ENCODE measurements around the gene GK.

DNA sequence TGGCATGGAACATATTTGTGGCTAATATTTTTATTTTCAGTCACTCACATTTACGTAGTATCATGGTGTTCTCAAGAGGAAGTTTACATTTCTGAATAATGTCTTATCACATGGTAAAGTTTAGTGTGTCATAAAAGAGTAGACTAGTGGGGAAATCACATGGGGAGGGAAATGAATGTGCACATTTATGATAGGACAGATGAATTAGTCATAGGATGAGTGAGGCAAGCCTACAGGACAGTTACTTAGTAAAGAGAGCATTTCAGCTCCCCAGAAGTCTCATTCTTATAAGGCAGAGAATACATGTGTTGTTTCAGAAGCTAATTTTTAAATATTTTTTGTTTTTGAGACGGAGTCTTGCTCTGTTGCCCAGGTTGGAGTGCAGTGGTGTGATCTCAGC is 6.2 kb downstream of the GK start:
- TF ChIP-seq, protein P1, sequence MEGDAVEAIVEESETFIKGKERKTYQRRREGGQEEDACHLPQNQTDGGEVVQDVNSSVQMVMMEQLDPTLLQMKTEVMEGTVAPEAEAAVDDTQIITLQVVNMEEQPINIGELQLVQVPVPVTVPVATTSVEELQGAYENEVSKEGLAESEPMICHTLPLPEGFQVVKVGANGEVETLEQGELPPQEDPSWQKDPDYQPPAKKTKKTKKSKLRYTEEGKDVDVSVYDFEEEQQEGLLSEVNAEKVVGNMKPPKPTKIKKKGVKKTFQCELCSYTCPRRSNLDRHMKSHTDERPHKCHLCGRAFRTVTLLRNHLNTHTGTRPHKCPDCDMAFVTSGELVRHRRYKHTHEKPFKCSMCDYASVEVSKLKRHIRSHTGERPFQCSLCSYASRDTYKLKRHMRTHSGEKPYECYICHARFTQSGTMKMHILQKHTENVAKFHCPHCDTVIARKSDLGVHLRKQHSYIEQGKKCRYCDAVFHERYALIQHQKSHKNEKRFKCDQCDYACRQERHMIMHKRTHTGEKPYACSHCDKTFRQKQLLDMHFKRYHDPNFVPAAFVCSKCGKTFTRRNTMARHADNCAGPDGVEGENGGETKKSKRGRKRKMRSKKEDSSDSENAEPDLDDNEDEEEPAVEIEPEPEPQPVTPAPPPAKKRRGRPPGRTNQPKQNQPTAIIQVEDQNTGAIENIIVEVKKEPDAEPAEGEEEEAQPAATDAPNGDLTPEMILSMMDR (IDR thresholded peaks at IDR 0.05; ENCODE audit: insufficient read depth, low read length), result no peak
- TF ChIP-seq, protein P2, sequence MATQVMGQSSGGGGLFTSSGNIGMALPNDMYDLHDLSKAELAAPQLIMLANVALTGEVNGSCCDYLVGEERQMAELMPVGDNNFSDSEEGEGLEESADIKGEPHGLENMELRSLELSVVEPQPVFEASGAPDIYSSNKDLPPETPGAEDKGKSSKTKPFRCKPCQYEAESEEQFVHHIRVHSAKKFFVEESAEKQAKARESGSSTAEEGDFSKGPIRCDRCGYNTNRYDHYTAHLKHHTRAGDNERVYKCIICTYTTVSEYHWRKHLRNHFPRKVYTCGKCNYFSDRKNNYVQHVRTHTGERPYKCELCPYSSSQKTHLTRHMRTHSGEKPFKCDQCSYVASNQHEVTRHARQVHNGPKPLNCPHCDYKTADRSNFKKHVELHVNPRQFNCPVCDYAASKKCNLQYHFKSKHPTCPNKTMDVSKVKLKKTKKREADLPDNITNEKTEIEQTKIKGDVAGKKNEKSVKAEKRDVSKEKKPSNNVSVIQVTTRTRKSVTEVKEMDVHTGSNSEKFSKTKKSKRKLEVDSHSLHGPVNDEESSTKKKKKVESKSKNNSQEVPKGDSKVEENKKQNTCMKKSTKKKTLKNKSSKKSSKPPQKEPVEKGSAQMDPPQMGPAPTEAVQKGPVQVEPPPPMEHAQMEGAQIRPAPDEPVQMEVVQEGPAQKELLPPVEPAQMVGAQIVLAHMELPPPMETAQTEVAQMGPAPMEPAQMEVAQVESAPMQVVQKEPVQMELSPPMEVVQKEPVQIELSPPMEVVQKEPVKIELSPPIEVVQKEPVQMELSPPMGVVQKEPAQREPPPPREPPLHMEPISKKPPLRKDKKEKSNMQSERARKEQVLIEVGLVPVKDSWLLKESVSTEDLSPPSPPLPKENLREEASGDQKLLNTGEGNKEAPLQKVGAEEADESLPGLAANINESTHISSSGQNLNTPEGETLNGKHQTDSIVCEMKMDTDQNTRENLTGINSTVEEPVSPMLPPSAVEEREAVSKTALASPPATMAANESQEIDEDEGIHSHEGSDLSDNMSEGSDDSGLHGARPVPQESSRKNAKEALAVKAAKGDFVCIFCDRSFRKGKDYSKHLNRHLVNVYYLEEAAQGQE (IDR thresholded peaks at IDR 0.05; ENCODE audit: insufficient replicate concordance, low read depth), result no peak
